HG02678 (cell line): ENCODE data around the gene PEX1.
"Not testable (repeated sequence)": the region's sequence is repeated elsewhere in the genome, so short reads cannot be mapped to it uniquely, and the experiment has no call there.

Experiments
- ATAC-seq: cut with Tn5 transposase; IDR thresholded peaks from one replicate; pipeline ENCODE4 v1.9.1; 2021; ENCODE audit warnings: mild to moderate bottlenecking, moderate library complexity; ENCODE audit not compliant: unreplicated experiment

The PEX1 gene

GRCh38 chr7:92506363-92506762 is 22.0 kb downstream of the PEX1 start:
- no peak for ATAC-seq

DNA sequence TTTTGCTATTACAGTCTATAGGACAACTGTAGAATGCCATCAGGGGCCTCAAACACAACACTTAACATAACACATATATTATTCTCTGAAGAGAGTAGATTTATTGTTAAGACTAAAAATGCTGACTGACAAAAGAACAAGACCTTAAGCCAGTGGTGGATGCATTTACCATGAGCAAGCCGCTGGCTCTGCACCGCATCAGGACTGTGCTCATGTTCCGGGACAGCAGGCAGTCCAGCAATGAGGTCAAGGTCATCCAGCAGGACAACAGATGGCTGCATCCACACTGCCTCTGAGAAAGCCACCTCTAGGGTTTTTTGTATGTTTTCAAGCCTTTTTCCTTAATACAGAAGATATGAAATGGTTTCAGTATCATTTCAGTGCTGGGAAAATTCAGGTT is 23.8 kb downstream of the PEX1 start:
- ATAC-seq = no peak

- no peak for ATAC-seq
These were observed 24.6 kb downstream of the PEX1 start for GRCh38 chr7:92503767-92504166.

DNA sequence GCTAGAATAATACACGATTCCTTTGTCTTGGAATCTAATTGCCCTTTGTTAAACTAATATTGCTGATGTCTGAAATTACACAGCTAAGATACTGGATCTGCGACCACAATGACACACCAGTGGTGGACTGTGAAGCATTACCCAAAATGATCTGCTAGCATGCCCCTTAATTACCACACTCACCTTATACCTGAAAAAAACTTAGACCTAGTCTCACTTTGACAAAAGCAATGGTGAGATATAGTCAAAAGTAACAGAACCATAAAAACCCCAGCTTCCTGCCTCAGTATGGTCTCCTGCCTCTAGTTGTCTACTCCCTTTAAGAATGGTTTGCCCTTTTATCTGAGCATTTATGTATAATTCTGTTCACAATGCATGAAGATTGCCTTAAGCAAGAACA is 29.8 kb downstream of the PEX1 start:
- no peak for ATAC-seq

DNA sequence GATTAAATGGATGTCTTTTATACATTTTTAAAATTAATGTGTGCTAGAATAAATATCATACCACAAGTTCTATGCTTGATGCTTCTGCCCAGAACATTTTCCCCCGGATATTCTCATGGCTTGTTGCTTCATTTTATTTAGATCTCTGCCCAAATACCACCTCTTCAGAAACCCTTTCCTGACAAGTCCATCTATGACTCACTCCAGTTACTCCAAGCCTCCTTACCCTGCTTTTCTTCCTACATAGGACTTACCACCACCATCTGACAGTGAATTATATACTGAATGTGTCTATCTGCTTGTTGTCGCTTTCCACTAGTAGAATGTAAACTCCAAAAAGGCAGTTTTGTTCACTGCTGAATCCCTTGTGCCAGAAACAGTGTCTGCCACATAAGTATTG is 31.4 kb downstream of the PEX1 start:
- ATAC-seq = no peak

DNA sequence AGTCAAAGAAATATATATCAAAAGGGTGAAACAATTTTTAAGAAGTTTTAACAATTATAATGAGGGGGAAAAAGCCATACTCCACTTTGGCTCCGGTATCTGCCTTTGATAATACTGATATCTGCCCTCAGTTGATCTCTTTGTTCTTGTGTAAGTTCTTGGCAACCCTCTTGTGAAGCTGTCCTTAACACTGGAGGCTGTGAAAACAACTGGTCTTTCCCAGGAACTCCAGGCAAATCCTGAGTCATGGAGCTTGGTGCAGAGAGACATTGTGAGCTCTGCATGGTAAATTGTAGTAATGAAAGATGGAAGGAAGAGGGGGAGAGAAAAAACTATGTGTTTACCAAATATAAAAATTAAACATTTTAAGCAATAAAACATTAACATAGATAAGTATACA is 38.7 kb downstream of the PEX1 start:
- ATAC-seq = no peak

- no peak for ATAC-seq
These were observed 40.5 kb downstream of the PEX1 start for GRCh38 chr7:92487804-92488203.

DNA sequence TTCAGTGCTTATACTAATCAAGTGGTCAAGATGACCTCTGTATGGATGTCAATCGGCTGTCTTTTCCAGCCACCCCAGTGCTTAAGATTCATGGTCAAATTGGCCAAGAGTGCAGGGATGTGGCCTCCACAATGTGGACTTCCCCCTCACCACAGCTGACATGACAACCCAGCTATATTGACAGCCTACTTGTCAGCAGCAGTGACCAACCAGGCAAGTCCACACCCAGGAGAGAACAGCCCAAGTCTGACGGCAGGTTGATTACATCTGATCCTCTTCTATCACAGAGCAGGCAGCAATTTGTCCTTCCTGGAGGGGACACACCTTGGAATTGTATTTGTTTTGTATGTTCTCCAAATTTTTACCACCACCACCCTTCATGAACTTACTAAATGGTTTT is 42.3 kb downstream of the PEX1 start:
- no peak for ATAC-seq

DNA sequence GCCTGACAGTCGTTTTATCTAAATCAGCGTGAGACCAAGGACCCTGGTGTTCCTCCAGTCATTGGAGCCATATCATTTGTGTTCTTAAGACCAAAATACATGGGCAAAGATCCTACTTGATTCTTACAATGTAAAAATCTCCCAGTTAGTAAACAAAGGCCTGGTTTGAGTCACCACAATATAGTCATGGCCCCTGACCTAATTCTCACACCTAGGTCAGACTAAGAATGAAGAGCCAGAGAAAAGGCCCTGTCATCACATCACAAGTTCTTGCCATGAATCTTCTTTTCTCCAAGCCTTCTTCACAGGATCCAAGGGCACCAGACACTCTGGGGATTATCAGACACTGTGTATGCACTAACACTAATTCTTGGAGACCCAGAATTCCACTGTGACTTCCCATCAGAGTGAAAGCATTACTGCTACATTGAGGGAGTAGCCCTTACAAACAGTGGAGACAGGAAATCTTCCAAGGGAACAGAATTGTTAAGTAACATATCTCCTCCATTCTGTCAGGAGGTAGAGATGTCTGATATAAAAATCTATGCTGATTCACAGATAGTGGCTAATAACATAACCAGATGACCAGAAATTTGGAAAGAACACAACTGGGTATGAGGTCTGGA is 42.9 kb downstream of the PEX1 start:
- ATAC-seq = no peak

GRCh38 chr7:92484226-92484625 is 44.1 kb downstream of the PEX1 start:
- not testable (repeated sequence) for ATAC-seq

DNA sequence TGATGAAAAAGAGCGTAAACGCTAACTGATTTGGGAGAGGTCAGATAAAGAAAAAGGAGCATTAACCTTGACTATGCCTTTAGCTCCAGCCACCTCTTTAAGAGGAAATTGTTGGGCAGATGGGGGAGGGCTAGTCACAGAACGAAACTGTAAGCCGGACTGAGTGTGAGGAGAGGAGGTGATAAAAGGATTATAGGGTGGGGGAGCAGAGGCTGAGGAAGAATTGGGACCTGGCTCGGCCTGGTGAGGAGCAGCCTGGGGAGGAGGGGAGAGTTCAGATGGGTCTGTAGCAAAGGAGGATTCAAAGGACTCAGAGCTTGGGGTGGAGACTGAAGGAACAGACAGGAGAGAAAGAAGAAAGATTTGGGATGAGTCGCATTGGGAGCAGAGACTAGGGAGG is 44.7 kb downstream of the PEX1 start:
- ATAC-seq = not testable (repeated sequence)

- ATAC-seq = not testable (repeated sequence)
These were observed 49.2 kb downstream of the PEX1 start for GRCh38 chr7:92479146-92479545.

DNA sequence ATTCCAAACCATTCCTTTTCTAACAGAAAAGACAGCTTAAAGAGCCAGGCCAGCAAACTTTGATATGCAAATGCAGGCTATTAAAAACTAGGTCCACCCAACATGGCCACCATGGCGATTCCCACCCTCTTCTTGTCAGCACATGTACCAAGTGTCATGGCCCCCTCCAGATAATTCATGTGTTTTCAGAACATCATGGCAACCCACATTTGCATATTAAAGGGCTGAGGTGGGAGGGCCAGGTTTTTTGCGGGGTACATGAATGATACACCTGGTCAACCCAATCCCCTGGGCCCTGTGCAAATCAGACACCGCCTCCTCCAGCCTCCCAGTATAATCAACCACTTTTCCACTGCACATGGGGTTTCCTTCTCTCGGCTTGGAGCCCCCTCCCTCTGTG is 49.6 kb downstream of the PEX1 start:
- ATAC-seq = no peak

DNA sequence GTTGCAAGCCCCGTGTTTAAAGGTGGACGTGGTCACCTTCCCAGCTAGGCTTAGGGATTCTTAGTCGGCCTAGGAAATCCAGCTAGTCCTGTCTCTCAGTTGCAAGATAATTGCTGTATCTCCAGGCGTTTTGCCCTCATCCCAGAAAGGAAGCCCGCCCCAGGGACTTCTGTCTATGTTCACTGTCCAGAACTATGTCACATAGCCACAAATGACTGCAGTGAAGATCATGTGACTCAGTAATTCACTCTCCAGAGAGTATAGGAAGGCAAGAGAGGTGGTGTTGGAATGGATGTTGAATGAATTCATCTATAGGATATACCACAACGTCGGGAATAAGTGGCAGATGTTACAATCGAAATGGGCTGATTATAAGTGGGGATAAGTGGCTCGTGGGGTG is 50.2 kb downstream of the PEX1 start:
- no peak for ATAC-seq

- not testable (repeated sequence) for ATAC-seq
These were observed 50.6 kb downstream of the PEX1 start, which contains the start of gene ERVW-1 for GRCh38 chr7:92477681-92478080. Gene ERVW-1 (minus strand): TSS chr7:92477946. CDS start chr7:92470381, 7,565 bp downstream.

GRCh38 chr7:92475851-92476590 is 52.3 kb downstream of the PEX1 start:
- not testable (repeated sequence) for ATAC-seq

DNA sequence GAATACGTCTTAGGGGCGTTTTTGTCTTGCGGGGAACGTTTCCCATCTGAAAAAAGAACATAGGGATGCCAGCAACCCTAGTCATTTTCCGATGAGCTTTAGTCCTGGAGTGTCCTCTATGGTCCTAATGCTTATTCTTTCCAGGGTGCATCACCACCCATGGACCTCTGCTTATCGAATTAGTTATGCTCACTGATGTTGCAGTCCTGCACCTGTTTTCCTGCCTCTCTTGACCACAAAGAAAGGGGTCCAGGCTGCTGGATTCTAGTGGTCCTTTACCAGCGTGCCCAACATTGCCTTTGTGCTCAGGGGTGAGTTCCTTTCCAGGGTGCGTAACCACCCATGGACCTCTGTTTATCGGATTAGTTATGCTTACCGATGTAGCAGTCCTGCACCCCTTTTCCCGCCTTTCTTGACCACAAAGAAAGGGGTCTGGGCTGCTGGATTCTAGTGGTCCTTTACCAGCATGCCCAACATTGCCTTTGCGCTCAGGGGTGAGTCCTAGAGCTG is 53.0 kb downstream of the PEX1 start:
- ATAC-seq = not testable (repeated sequence)

- ATAC-seq = not testable (repeated sequence)
These were observed 54.3 kb downstream of the PEX1 start for GRCh38 chr7:92473989-92474388.

GRCh38 chr7:92468589-92468988 is 59.7 kb downstream of the PEX1 start:
- ATAC-seq = not testable (repeated sequence)

- no peak for ATAC-seq
These were observed 61.6 kb downstream of the PEX1 start for GRCh38 chr7:92466682-92467081.

DNA sequence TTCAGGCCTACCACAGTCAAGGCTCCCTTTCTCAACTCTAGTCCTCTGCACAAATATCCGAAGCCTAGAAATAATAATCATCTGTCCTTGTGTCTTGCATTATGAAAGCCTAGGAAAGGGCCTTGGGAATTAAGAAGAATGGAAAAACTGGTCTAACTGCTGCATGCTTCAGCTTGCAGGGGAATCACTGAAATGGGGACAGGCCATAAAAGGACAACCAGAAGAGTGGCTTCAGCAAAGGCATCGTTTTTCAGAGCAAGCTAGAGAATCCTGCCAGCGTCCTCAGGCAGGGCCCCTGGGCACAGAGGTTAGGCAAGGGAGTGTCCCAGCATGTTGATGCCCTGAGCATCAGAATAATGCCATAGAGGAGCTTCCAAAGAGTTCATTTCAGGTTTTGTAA is 63.8 kb downstream of the PEX1 start:
- no peak for ATAC-seq

DNA sequence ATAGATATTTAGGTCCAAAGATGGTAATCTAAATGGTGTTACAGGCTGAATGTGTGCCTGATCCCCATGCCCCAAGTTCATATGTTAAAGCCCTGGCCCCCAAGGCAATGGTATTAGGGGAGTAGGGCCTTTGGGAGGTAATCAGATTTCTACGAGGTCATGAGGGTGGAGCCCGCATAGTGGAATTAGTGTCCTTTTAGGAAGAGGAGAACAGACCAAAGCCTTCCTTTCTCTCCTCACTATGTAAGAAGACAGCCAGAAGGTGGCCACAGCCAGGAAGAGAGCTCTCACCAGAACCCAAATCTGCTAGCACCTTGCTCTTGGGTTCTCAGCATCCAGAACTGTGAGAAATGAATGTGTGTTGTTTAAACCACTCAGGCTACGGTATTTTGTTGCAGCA is 65.8 kb downstream of the PEX1 start:
- no peak for ATAC-seq
